Measurements from ENCODE around the gene GLRX3.
"Not testable (repeated sequence)": the region's sequence is repeated elsewhere in the genome, so short reads cannot be mapped to it uniquely, and the experiment has no call there.

GLRX3 gene

GRCh38 chr10:130136226-130137089, at the start of gene GLRX3:
GLRX3 (plus strand) TSS chr10:130136391; CDS start chr10:130136421, 30 bp downstream.
- peak; percentile 65 for DNase-seq

- not testable (repeated sequence) for DNase-seq
These were observed 45.6 kb upstream of the GLRX3 start for GRCh38 chr10:130090565-130090964.

DNA sequence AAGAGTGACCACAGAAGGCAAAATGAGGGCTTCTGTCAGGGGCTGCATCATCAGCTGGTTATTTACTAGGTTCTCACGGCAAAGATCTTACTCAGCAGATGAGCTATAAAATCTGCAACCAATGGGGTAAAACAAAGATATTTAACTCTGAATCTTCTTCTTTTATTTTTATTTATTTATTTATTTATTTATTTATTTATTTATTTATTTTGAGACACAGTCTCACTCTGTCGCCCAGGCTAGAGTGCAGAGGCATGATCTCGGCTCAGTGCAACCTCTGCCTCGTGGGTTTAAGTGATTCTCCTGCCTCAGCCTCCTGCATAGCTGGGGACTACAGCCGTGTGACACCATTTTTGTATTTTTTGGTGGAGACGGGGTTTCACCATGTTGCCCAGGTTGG, 36.8 kb upstream of the GLRX3 start:
- DNase-seq: no peak

- no peak for DNase-seq
These were observed 30.5 kb upstream of the GLRX3 start for GRCh38 chr10:130105724-130106123.

DNA sequence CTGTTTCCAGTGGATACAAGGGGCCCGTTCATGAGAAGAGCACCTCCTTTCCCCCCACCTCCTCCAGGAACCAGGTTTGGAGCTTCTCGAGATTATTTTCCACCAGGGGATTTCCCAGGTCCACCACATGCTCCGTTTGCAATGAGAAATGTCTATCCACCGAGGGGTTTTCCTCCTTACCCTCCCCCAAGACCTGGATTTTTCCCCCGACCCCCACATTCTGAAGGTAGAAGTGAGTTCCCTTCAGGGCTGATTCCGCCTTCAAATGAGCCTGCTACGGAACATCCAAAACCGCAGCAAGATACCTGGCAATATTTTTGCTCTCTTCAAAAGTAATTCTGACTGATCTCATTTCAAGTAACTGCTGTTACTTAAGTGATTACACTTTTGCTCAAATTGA, 28.0 kb upstream of the GLRX3 start:
- not testable (repeated sequence) for DNase-seq

GRCh38 chr10:130108934-130109604, 27.1 kb upstream of the GLRX3 start:
- DNase-seq: no peak

- peak; percentile 43 for DNase-seq
These were observed 26.4 kb upstream of the GLRX3 start for GRCh38 chr10:130109796-130110245.

DNA sequence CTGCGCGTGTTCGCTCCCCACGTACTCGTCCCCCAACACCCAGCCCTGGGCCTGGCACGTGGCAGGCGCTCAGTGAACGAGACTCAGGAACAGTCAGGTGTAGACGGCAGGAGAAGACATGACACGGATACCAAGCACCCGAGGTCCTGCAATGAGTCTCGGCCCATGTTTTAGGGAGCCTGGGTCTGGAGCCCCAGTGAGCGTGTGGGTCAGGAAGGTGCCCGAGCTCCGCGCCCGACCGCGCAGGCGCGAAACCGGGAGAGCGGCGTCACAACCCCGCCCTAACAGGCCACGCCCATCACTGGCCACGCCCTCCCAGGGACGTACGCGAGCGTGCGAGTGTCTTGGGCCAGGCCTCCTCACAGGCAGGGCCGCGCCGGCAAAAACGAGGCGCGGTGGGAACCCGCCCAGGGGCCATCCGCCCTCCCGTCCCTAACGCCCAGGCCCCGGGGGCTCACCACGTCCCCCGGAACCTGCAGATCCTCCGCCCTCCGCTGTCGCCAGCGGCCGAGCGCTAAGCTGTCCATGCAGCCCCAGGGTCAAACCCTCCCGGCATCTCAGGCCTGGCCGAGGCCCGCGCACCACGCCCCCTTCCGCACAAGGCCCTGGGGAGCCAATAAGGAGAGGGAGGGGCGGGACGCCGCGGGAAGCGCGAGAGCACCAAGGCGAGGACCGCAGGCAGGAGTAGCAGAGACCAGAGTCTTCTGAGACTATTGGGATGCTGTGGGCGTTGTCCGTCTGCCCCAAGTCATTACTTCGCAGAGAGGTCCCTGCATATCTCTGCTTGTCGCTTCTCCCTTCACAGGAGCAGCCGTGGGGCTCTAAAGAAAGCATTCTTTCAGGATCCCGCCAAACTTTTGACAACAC, 25.7 kb upstream of the GLRX3 start, which contains the start of gene C10orf143:
Gene C10orf143, minus strand, starts transcription at position 585 of the 867 bp plus-strand sequence. Its CDS starts 58 bp downstream, at position 527.
- peak; percentile 79 for DNase-seq

- peak; percentile 89 for DNase-seq
These were observed 24.9 kb upstream of the GLRX3 start for GRCh38 chr10:130111113-130111851.

GRCh38 chr10:130111852-130112180, 24.4 kb upstream of the GLRX3 start:
- no peak for DNase-seq

- no peak for DNase-seq
These were observed 23.4 kb upstream of the GLRX3 start for GRCh38 chr10:130112821-130113220.

- not testable (repeated sequence) for DNase-seq
These were observed 19.2 kb upstream of the GLRX3 start for GRCh38 chr10:130116942-130117341.

DNA sequence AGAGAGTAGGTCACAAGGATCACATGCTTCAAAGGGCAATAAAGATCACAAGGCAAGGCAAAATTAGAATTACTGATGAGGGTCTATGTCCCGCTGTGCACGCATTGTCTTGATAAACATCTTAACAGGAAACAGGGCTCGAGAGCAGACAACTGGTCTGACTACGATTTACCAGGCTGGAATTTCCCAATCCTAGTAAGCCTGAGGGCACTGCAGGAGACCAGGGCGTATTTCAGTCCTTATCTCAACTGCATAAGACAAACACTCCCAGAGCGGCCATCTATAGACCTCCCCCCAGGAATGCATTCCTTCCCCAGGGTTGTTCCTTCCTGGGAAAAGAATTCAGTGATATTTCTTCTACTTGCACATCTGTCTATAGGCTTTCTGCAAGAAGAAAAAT, 18.7 kb upstream of the GLRX3 start:
- not testable (repeated sequence) for DNase-seq

- no peak for DNase-seq
These were observed 14.6 kb upstream of the GLRX3 start for GRCh38 chr10:130121486-130122079.

- peak; percentile 29 for DNase-seq
These were observed 8.7 kb upstream of the GLRX3 start for GRCh38 chr10:130127364-130128061.

DNA sequence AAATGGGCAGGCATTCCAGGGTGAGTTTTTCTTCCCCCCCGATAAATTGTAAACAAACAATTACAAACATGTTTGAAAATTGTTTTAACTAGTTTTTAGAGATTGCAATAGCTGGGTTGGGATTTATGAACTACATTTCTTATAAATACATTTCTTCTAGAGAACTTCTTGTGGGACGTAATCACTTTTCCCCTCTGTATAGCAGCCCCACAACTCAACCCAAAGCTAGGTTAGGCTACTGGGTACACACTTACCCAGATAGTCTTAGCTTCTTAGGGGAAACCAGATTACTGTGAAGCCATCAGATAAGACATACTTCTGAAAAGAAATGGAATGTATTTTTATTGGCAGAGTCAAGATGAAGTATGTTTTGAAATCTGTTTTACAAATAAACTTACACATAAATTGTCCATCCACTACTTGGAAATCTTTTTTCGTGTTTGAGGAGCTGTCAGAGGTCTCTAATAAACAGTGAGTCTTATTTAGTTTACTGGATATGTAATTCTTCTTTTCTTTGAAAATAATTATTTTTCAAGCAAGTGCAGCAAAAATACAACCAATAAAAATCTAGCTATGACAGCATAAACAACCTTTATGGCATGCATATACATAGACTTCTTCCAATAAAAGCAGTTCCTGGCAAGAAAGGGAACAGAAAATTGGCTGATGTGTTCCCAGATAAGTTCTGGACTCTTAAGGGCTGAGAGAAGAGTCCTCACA, 8.0 kb upstream of the GLRX3 start:
- no peak for DNase-seq

- DNase-seq: no peak
These were observed 7.3 kb upstream of the GLRX3 start for GRCh38 chr10:130128922-130129321.

DNA sequence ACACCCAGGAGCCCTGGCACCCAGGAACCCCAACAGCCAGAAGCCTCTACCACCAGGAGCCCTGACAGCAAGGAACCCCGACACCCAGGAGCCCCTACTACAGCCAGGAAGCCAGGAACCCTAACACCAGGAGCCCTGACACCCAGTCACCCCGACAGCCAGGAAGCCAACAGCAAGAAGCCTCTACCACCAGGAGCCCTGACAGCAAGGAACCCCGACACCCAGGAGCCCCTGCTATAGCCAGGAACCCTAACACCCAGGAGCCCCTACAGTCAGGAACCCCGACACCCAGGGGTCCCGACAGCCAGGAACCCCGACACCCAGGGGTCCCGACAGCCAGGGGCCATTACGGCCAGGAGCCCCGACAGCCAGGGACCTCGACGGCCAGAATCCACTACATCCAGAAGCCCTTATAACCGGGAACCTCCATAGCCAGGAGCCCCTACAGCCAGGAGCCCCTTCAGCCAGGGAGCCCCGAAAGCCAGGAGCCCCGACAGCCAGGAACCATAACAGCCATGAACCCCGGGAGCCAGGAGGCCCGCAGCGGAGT, 440 bp upstream of the GLRX3 start:
- DNase-seq: no peak

DNA sequence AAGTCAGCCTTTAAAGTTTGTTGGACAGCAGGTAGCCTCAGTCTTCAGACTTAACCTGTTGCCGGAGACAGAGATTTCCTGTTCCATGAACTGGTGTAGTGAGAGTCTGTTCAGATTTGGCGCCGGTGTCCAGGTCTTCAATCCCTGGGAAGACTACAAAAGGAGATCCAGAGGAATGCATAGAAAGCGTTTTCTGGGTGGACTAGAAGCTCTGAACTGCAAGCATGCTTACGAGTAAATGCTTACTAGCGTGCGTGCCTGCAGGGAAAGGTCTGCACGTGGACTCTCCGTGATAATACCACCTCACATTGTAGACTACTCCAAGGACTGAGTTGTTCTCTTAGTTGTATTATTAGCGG, 878 bp downstream of the GLRX3 start:
- DNase-seq: no peak
